Urothelium cell line (cell line): ENCODE data around the gene ANKRD11.

Experiments used
- DNase-seq: peaks from one replicate; pipeline ENCODE4 v3.0.0; 2011; ENCODE audit warnings: low spot score, mixed read lengths
- FAIRE-seq: peaks from 2 replicates; lab custom pipeline; 2011; peaks lifted over from hg19 to GRCh38; lab: Jason Lieb, UNC

ANKRD11 gene

DNA sequence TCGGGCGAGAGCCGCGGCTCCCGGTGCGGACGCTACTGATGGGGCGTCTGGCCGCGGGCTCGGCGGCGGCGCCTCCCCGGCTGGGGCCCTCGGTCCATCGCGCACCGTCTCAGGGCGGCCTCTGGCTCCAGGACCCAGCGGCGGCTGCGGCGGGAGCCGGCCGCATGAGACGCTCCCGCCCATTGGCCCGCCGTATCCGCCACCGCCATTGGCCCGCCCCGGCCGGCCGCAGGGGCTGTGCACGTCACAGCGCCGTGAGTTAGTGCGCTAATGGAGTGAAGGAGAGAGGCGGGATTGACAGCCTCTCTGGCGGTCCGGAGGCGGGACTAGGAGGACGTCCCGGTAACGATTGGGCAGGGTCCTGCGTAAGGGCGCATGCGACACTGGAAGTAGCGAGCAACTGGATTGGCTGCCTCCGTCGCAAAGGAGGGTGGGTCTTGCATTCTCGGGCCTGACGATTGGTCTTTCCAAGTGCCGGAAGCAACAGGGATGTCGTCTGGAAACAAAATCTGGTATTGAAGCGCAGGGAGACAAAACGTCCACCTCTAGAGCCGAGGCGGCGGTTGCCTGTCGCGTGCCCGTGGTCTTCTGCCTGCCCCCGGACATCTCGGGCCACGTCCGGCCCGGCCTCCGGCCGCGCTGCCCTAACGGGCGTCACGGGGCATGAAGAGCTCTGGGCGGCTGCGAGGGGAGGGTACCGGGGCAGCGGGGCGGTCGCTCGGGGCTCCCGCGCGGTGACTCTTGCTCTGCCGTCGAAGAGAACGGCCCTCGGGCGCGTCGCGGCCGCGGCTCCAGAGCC is at the start of gene ANKRD11:
Gene ANKRD11, minus strand, starts transcription at position 123 of the 799 bp plus-strand sequence. CDS start 173,542 bp downstream, outside the sequence.
- DNase-seq (peak; percentile 100), FAIRE-seq (peak; percentile 90)

DNA sequence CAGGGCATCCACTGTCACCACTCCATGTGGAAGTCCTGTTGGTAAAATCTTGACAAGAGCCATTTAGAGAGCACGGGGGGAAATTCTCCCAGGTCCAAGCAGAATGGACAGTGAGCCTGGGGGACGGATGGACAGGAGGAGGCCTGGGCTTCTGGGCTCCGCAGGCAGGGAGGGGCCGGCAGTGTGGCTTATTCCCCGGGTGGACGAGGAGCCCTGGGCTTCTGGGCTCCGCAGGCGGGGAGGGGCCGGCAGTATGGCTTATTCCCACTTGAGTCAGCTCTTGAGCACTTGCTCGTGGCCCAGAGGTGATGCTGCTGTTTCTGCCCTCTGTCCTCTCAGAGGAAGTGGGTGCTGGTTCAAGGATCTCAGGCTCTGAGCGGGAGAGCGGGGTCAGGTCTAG is 47.9 kb upstream of the ANKRD11 start:
- DNase-seq: no peak
- no peak for FAIRE-seq

DNA sequence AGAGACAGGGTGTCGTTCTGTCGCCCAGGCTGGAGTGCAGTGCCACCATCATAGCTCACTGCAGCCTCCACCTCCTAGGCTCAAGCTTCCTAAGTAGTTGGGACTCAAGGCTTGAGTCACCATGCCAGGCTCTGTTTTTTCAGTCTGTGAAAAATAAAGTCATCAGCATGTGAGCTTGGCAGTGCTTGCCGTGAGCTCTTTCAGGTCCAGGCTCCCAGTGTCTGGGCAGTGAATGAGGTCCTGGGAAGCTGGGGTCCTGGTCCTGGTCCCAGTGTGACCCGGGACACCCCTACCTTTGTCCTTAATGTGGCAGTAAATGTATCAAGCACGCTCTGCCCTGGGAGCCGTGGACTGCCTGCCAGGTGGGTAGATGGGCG is 47.2 kb upstream of the ANKRD11 start:
- DNase-seq (no peak), FAIRE-seq (no peak)

DNA sequence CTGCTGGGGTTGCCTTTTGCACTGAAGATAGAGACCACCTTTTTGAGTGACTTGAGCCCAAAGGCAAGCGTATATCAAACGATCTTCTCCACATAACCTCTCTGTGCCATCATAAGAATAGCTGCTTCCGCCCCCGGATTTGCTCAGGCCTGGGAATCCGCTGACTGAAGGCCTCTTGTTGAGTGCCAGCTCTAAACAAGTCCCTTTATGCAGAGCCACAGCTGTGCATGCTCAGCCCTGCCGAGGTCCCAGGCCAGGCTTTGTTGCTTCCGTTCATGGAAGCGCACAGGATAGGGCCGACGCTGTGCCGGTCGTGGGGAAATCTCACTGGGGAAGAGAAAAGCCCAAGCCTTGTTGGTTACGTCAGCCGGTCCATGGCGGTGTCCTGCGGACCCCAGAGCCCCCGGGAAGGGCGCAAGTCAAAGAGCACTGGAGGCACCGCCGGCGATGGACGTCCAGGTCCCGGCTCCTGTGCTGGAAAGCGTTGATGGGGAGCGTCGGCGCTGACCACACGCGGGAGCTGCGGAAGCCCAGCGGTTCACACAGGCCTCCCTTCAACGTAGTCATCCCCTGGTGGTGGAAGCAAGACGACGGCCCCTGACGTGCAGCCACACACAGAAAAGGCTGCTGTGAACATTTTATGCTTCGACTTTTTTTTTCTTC is 46.7 kb upstream of the ANKRD11 start:
- DNase-seq: no peak
- FAIRE-seq: no peak

DNA sequence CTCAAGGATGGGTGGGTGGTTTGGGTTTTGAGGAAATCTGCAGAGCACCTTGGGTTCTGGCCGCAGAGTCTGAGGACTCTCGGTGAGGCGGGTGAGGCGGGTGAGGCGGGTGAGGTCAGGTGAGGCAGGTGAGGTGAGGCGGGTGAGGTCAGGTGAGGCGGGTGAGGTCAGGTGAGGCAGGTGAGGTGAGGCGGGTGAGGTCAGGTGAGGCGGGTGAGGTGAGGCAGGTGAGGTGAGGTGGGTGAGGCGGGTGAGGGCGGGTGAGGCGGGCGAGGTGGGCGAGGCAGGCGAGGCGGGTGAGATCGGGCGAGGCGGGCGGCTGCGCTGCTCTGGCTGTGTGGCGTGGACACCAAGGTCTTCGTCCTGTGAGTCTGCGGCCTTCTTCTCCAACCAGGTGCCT is 46.0 kb upstream of the ANKRD11 start:
- FAIRE-seq (peak; percentile 97), DNase-seq (no peak)

DNA sequence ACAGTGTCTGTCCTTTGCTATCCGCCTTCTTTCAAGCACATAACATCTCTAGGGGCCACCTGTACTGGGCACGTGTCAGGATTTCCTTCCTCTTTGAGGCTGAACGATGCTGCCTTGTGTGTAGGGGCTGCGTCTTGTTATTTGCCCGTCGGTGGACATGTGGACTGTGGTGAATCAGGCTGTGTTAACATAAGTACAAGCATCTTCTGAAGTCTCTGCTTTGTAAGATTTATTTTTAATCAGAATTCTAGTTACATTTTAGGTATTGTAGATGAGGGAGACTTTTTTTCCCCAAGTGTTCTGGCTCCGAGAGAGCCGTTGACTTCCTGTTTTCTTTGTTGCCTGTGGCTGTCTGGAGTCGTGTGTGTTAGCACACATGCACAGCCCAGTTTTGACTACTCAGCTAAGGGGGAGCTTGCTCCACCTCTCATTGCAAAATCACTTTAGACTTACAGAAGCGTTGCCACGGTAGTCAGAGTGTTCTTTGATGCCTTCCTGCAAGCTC is 43.9 kb upstream of the ANKRD11 start:
- DNase-seq (no peak), FAIRE-seq (no peak)

DNA sequence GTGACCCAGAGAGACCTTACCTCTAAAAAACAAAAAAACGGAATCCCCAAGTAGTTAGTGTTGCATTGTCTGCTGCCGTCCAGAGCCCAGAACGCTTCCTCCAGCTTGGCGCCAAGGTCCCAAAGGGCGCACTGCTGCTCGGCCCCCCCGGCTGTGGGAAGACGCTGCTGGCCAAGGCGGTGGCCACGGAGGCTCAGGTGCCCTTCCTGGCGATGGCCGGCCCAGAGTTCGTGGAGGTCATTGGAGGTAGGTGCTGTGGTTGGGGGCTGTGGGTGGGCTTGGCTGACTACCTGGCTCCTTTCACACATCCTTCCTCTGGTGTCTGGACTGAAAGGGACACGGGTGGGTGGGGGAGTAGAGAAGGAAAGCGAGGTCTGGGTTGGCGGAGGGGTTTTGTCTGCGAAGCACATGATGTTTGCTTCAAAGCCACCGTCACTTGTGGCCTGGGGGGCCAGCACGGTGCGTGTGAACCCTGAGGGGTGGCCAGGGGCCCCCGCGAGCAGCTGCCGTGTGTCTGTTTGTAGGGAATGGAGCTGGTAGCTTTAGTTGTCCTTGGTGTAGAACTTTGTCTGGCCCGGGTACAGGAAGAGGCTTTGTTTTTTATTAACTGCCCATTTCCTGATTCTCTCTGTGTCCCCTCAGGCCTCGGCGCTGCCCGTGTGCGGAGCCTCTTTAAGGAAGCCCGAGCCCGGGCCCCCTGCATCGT is 41.6 kb upstream of the ANKRD11 start:
- FAIRE-seq (no peak), DNase-seq (no peak)

DNA sequence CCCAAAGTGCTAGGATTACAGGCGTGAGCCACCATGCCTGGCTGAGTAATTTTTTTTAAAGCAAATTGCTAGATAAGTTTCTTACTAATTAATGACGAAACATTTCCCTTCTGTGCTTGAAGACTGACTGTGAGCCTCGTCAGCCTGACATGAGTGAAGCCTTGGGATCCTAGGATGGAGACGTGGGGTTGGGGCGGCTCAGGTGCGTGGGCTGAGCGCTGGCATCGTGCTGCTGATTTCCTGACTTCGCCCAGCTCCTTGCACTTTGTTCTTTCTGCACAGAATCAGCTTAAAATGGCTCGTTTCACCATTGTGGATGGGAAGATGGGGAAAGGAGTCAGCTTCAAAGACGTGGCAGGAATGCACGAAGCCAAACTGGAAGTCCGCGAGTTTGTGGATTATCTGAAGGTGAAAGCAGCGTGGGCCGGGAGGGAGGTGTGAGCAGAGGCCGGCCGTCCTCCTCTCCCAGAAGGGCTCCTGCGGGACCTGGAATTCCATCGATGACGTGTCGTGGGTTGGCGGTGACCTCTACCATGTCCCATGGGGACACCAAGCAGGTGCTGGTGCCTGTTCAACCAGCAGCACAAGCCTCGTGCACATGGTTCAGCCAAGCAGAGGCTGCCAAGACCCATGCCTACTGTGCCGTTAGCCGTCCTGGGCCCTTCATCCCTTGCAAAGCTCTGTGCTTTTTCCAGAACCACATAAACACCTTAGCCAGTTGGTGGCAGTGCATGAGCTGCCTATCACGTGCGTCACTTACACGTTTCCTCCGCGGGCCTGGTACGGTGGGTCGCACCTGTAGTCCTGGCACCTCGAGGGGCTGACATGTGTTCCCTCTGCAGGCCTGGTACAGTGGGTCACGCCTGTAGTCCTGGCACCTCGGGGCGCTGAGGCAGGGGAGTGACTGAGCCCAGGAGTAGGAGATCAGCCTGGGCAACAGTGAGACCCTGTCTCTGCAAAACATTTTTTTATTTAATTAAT is 40.3 kb upstream of the ANKRD11 start:
- DNase-seq (no peak), FAIRE-seq (no peak)

DNA sequence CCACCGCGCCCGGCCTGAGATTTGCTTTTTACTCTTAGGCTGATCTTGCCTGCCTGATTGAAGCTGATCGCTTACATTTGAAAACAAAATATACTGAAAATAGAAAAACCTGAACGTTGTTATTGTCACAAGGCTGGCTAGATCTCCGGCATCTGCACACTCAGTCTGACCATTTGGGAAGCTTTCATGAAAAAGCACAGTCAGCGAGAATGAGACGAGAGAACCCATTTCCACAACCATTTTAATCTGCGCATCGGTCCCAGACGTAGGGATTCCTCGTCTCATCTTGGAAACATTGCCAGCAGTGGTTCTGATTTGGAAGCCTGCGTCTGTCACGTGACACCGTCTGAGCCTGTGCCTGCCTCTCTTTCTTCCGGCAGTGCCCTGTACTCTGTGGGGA is 38.7 kb upstream of the ANKRD11 start:
- DNase-seq (no peak), FAIRE-seq (no peak)

DNA sequence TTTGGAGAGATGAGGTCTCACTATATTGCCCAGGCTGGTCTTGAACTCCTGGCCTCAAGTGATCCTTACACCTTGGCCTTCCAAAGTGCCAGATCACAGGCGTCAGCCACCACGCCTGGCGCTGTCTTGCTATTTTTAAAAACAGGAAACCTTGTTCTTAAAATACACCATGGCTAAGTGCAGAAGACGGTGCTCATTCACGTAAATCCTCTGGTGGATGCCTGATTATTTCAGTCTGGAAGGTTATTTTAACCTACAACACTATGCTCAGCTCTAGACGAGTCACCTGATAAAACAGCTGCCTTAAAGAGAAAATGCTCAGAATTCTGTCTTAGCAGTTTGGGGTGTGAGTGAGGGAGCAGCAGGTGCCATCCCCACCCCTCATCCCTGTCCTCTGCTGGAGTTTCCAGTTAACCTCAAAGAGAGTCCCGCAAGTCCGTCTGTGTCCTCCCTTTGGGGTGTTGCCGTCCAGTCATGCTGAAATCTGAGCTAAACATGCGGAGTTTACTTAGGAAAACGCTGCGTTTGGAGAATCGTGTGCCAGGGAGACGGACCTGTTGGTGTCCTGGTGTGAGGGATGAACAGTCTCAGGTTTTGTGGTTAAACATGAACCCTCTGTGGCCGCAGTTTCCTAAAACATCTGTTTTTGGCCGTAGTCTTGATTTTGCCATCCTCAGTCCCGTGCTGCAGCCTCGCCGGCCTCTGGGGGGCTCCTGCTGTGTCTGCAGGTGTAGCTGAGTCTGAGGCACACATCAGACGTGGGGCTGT is 35.0 kb upstream of the ANKRD11 start:
- FAIRE-seq (no peak), DNase-seq (no peak)

DNA sequence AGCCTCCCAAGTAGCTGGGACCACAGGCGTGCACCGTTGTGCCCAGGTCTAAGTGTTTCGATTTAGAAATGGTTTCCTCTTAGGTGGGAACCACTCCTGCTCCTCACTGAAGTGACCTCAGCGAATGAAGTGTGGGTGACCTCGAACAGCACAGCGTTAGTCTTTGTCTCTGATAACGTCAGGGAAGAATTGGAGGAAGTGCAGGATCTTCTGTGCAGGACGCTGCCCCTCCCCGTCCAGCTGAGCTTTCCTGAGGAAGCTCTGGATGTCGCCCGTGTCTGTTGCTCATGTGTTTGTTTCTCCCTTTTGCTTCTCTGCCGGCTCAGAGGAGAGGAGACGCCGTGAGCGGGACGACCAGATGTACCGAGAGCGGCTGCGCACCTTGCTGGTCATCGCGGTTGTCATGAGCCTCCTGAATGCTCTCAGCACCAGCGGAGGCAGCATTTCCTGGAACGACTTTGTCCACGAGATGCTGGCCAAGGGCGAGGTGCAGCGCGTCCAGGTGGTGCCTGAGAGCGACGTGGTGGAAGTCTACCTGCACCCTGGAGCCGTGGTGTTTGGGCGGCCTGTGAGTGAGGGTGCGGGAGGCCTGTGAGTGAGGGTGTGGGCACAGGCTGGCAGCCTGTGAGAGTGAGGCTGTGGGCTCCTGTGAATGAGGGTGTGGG is 33.5 kb upstream of the ANKRD11 start:
- FAIRE-seq: no peak

DNA sequence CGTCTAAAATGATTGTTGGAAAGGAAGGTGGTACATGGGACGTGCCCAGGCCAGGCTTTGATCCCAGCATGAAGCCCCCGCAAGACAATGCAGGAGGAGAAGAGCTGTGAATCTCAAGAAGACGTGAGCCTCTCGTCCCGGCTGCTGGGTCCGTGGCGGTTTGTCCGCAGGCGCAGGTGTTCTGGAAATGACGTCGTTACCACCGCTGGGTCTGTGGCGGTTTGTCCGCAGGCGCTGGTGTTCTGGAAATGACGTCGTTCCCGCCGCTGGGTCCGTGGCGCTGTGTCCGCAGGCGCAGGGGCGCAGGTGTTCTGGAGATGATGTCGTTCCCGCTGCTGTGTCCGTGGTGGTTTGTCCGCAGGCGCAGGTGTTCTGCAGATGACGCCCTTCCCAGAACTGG is 31.9 kb upstream of the ANKRD11 start:
- no peak for FAIRE-seq

More for the DNA sequence above, 33.5 kb upstream of the ANKRD11 start:
- no peak for DNase-seq

DNA sequence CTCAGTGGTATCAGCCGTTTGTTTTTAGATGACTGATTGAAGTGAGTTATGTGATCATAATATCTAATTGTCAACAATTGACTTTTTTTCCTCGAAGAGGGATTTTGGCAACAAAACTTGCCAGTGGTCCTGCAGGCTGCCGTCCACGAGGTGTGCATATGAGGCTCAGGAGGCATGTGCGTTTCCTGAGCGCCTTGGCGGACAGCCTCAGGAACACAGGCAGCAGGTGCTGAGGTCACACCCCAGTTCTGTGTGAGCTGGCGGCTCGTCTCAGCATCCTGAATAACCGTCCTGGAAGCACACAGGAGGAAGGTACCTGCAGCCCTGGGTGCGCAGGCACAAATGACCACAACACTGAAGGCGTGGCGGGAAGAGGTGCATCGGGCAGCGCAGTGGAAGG is 29.5 kb upstream of the ANKRD11 start:
- FAIRE-seq (no peak), DNase-seq (no peak)

More for the DNA sequence above, 31.9 kb upstream of the ANKRD11 start:
- no peak for DNase-seq

DNA sequence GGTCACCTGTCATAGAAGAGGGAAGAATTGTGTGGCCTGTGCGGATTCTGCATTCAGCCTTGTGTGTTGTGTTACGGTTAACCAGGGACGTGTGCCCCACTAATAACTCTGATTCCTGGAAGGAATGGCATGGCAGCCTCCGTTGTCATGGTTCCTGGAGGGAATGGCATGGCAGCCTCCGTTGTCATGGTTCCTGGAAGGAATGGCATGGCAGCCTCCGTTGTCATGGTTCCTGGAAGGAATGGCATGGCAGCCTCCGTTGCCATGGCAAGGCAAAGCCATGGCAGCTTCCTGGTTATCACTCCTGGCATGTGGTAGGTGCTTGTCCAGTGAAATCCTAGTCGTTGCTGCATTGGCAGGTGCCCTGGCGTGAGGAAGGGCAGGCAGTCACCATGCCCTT is 26.8 kb upstream of the ANKRD11 start:
- FAIRE-seq: no peak

DNA sequence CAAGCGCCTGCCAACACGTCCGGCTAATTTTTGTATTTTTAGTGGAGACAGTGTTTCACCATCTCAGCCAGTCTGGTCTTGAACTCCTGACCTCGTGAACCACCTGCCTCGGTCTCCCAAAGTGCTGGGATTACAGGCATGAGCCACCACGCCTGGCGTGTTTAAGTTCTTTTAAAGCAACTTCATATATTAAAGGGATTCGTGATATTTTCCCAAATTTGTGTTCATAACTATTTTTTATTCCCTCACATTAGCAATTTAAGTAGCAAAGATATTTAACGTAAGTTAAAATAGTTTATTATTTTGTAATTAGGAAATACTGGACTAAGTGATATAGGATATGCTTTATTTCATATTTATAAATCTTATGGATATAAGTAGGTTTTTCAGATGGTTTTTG is 22.1 kb upstream of the ANKRD11 start:
- FAIRE-seq (no peak), DNase-seq (no peak)

More for the DNA sequence above, 26.8 kb upstream of the ANKRD11 start:
- no peak for DNase-seq

DNA sequence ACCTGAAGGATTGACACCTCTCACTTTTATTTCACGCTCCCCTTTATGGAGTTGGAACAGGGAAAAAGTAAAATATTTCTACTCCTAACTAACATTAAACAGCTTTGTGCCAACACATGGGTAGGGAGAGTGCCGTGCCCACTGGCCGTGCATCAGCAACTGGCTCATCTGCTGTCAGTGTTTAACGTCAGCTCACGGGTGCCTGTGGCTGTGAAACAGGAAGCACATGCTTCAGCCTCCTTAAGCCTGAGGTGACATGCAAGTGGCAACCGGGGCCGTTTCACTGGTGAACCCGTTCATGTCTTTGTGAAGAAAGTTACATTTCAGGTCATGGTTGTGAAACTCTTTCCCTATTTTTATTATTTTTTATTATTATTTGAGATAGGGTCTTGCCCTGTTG is 21.0 kb upstream of the ANKRD11 start:
- FAIRE-seq (no peak), DNase-seq (no peak)

DNA sequence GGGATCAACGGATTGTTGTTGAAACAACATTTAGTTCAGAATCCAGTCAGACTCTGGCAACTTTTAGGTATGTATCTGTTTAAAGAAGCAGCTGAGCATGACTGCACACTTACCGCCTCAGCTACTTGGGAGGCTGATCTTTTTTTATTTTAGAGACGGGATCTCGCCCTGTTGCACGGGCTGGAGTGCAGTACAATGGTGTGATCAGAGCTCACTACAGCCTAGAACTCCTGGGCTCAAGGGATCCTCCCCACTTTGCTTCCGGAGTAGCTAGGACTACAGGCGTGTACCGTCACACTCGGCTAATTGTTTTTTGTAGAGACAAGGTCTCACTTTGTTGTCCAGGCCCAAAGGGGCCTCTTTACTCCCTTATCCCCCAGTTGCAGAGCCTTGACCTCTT is 20.2 kb upstream of the ANKRD11 start:
- FAIRE-seq (no peak), DNase-seq (no peak)

DNA sequence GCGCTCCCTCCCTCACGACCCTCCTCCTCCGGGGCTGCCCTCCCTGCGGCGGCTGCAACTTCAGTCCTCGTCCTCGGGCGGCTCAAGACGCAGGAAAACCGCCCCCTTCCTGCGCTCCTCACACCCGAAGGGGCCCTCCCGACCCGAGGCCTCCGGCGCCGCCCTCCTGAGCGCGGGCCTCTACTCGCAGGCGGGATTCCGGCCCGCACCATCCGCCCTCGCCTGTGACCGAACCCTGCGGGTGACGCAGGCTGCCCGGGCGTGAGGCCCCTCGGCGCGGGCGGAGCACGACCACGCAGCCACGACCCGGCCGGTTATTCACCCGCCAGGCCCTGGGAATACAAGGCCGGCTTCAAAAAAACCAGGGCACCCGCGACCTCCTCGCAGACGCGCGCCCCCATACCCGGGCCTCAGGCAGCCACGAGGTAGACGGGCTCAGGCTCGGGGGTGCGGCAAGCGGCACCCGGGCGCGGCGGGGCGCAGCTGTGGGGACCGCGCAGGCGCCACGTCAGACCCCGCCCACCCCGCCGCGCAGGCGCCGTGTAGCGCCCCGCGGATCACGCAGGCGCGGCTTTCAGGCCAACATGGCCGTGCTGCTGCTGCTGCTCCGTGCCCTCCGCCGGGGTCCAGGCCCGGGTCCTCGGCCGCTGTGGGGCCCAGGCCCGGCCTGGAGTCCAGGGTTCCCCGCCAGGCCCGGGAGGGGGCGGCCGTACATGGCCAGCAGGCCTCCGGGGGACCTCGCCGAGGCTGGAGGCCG is 17.7 kb upstream of the ANKRD11 start, which contains the start of gene SPG7:
Gene SPG7, plus strand, starts transcription at position 570 of the 757 bp plus-strand sequence. Its CDS starts 15 bp downstream, at position 585.
- DNase-seq (peak; percentile 98), FAIRE-seq (peak; percentile 79)
